GM10847 (cell line): ENCODE measurements around the gene EEF1AKMT4.

Source experiments
- POLR2A ChIP-seq: IDR thresholded peaks from 2 replicates; pipeline ENCODE4 v1.6.1; 2011; ENCODE audit not compliant: insufficient read length; ENCODE audit errors: extremely low read depth

Gene EEF1AKMT4

GRCh38 chr3:184299488-184300377, 50.3 kb downstream of the EEF1AKMT4 start:
- no peak for TF ChIP-seq POLR2A

GRCh38 chr3:184300378-184300720, 50.9 kb downstream of the EEF1AKMT4 start:
- TF ChIP-seq POLR2A: no peak

- TF ChIP-seq POLR2A: no peak
Observed at GRCh38 chr3:184305577-184305976, 56.1 kb downstream of the EEF1AKMT4 start.

- no peak for TF ChIP-seq POLR2A
Observed at GRCh38 chr3:184306341-184306972, 57.0 kb downstream of the EEF1AKMT4 start.

GRCh38 chr3:184307915-184308314, 58.4 kb downstream of the EEF1AKMT4 start:
- no peak for TF ChIP-seq POLR2A
